ENCODE data around the gene CAVIN4. TPM values are rescaled to one million over a fixed set of nuclear protein-coding genes. Genes with fewer than 3 reads are reported as not detected.

The CAVIN4 gene
- total and polyA plus RNA-seq, 2 of the 13 experiments (the other 11 are each of a cell fraction or from before 2014, with no cell fraction given), result 0.54 to 1.00 TPM

- Histone ChIP-seq H3K27ac (ENCODE audit: extremely low read length, insufficient read depth, low read length) (no peak overlapping the region), H3K9ac (ENCODE audit: insufficient read depth, low read depth, low read length) (no peak overlapping the region), H3K36me3 (replicated peaks in 1 of 2; ENCODE audit: control insufficient read depth in 1 of 2, insufficient read depth in 2 of 2, low read length in 2 of 2) (no peaks in the 10 kb centered on the region), H3K79me2 (ENCODE audit: insufficient read depth, low read length) (no peaks in the 10 kb centered on the region), H4K20me1 (ENCODE audit: insufficient read depth, low read length) (no peaks in the 10 kb centered on the region), H3K27me3 (ENCODE audit: control insufficient read depth in 1 of 2, insufficient read depth in 2 of 2, low read length in 2 of 2) (no peaks in the 10 kb centered on the region), H3K4me2 (ENCODE audit: low read depth, low read length) (no peak overlapping the region), H3K9me3 (ENCODE audit: low read length) (no peaks in the 10 kb centered on the region), H3K4me3 (replicated peaks in 1 of 3; ENCODE audit: insufficient read depth in 1 of 3, low read depth in 2 of 3, low read length in 3 of 3) (no peak overlapping the region), H2AFZ (ENCODE audit: low read length) (no peak overlapping the region), H3K4me1 (ENCODE audit: insufficient read depth, low read length) (no peaks in the 10 kb centered on the region)
- 70% methylated on average over 4 of the region's 4 CpGs for WGBS (ENCODE audit: low lambda C conversion rate)
- no peak for TF ChIP-seq STAG1 (CRISPR knock-in tag; IDR thresholded peaks at IDR 0.05)
- TF ChIP-seq NKX3-1 (CRISPR knock-in tag; IDR thresholded peaks at IDR 0.05), result no peak
- TF ChIP-seq DZIP1 (CRISPR knock-in tag; IDR thresholded peaks at IDR 0.05), result no peak
- no peak for TF ChIP-seq ZNF501 (CRISPR knock-in tag; IDR thresholded peaks at IDR 0.05)
- TF ChIP-seq MIER2 (CRISPR knock-in tag; IDR thresholded peaks at IDR 0.05), result no peak
- no peak for TF ChIP-seq CHD4 (IDR thresholded peaks at IDR 0.05; ENCODE audit: borderline replicate concordance, low read length)
- no peak for TF ChIP-seq ASH2L (IDR thresholded peaks at IDR 0.05; ENCODE audit: insufficient read length, low read depth, low read length)
- TF ChIP-seq ZBTB43 (CRISPR knock-in tag; conservative IDR thresholded peaks at IDR 0.05), result no peak
- no peak for TF ChIP-seq ZNF235 (CRISPR knock-in tag; IDR thresholded peaks at IDR 0.05; ENCODE audit: borderline replicate concordance)
- TF ChIP-seq ZNF446 (CRISPR knock-in tag; IDR thresholded peaks at IDR 0.05), result no peak
- TF ChIP-seq, protein P1, sequence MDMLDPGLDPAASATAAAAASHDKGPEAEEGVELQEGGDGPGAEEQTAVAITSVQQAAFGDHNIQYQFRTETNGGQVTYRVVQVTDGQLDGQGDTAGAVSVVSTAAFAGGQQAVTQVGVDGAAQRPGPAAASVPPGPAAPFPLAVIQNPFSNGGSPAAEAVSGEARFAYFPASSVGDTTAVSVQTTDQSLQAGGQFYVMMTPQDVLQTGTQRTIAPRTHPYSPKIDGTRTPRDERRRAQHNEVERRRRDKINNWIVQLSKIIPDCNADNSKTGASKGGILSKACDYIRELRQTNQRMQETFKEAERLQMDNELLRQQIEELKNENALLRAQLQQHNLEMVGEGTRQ (IDR thresholded peaks at IDR 0.05; ENCODE audit: low read depth, low read length), result no peak
- TF ChIP-seq, protein P1 (CRISPR knock-in tag; IDR thresholded peaks at IDR 0.05; ENCODE audit: borderline replicate concordance), result no peak
- TF ChIP-seq JUNB (CRISPR knock-in tag; IDR thresholded peaks at IDR 0.05; ENCODE audit: borderline replicate concordance), result no peak
- no peak for TF ChIP-seq XBP1 (CRISPR knock-in tag; IDR thresholded peaks at IDR 0.05)
- no peak for TF ChIP-seq PPARG (CRISPR knock-in tag; conservative IDR thresholded peaks at IDR 0.05)
- TF ChIP-seq SNAI1 (CRISPR knock-in tag; IDR thresholded peaks at IDR 0.05; ENCODE audit: borderline replicate concordance), result no peak
- TF ChIP-seq ZNF850 (CRISPR knock-in tag; conservative IDR thresholded peaks at IDR 0.05), result no peak
- TF ChIP-seq MTA1 (CRISPR knock-in tag; IDR thresholded peaks at IDR 0.05; ENCODE audit: borderline replicate concordance), result no peak
- TF ChIP-seq SMC3 (IDR thresholded peaks at IDR 0.05; ENCODE audit: low read length), result no peak
- TF ChIP-seq ZNF772 (CRISPR knock-in tag; IDR thresholded peaks at IDR 0.05), result no peak
- TF ChIP-seq IKZF1 (IDR thresholded peaks at IDR 0.05), result no peak
- FAIRE-seq (no peak), ATAC-seq (no peak), DNase-seq (ENCODE audit: low spot score) (no peak)
- intact Hi-C loops (cut with micrococcal nuclease; ENCODE audit: unreplicated experiment), result no loop called here
- no TSS peak for BruUV-seq (replicated peaks)
- in situ Hi-C loops (cut with HindIII; ENCODE audit: extremely low pct_ligation_motif_present, low pct_unique_long_range_greater_than_20kb), result loop anchor here (25.0 kb wide), 2 partner anchors 538 to 1413 kb away; no protein-coding TSS in a partner anchor
- POLR2A ChIA-PET, result no interaction called here
- CTCF ChIA-PET (ENCODE audit: low intra/inter-chr PET ratio, low total read pairs), result no interaction called here
Measured at GRCh38 chr9:100575006-100575405, 2.9 kb upstream of the CAVIN4 start.

All from HepG2 (cell line).